ENCODE data around the gene SNX20.

DNA sequence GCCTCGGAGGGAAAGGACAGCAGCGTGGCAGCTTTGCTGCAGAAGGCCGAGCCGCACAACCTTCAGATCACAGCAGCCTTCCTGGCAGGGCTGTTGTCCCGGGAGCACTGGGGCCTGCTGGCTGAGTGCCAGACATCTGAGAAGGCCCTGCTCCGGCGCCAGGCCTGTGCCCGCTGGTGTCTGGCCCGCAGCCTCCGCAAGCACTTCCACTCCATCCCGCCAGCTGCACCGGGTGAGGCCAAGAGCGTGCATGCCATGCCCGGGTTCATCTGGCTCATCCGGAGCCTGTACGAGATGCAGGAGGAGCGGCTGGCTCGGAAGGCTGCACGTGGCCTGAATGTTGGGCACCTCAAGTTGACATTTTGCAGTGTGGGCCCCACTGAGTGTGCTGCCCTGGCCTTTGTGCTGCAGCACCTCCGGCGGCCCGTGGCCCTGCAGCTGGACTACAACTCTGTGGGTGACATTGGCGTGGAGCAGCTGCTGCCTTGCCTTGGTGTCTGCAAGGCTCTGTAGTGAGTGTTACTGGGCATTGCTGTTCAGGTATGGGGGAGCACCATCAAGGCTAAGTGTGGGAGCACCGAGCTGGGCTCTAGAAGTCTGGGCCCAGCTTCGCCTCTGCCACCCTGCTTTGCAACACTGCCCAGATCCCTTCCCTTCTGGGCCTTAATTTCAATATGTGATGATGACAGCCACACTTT, 30.9 kb upstream of the SNX20 start:
- TF ChIP-seq CTCF (IDR thresholded peaks at IDR 0.05 in 4 of 5, conservative IDR thresholded peaks at IDR 0.05 in 1 of 5) (no peak), POLR2A (IDR thresholded peaks at IDR 0.05) (no peak)

All from gastrocnemius medialis (tissue), 4 donors.